SW 1271 (cell line): Measurements from ENCODE around the gene NFS1.
"Not testable (repeated sequence)": the region's sequence is repeated elsewhere in the genome, so short reads cannot be mapped to it uniquely, and the experiment has no call there.

Experiments used
- DNase-seq, 2 experiments: peaks; one replicate each; lab custom pipeline; 2025; lab: John Stamatoyannopoulos, UW

NFS1 gene

GRCh38 chr20:35709259-35709658, 10.1 kb upstream of the NFS1 start:
- DNase-seq: no peak

GRCh38 chr20:35708502-35708901, 9.3 kb upstream of the NFS1 start:
- DNase-seq: no peak

- not testable (repeated sequence) for DNase-seq
These were observed 7.7 kb upstream of the NFS1 start for GRCh38 chr20:35706591-35707529.

- not testable (repeated sequence) for DNase-seq
These were observed 6.7 kb upstream of the NFS1 start for GRCh38 chr20:35705894-35706293.

- DNase-seq: no peak
These were observed 5.5 kb upstream of the NFS1 start for GRCh38 chr20:35704514-35705261.

- no peak for DNase-seq
These were observed 3.9 kb upstream of the NFS1 start for GRCh38 chr20:35702824-35703695.

- no peak for DNase-seq
These were observed 3.1 kb upstream of the NFS1 start for GRCh38 chr20:35702051-35702823.

- no peak for DNase-seq
These were observed 1.5 kb upstream of the NFS1 start for GRCh38 chr20:35700625-35701148.

- no peak for DNase-seq
These were observed 939 bp upstream of the NFS1 start for GRCh38 chr20:35699957-35700624.

GRCh38 chr20:35698298-35699126, 640 bp downstream of the NFS1 start:
- DNase-seq: no peak

GRCh38 chr20:35697696-35698297, 1.4 kb downstream of the NFS1 start:
- no peak for DNase-seq

- DNase-seq: no peak
These were observed 3.2 kb downstream of the NFS1 start for GRCh38 chr20:35695978-35696377.

GRCh38 chr20:35695245-35695749, 3.9 kb downstream of the NFS1 start:
- no peak for DNase-seq

GRCh38 chr20:35690265-35690664, 8.9 kb downstream of the NFS1 start:
- DNase-seq: no peak

GRCh38 chr20:35686872-35687271, 12.3 kb downstream of the NFS1 start:
- DNase-seq: peak in 1 of 2 experiments; percentile 49

GRCh38 chr20:35685368-35685767, 13.8 kb downstream of the NFS1 start:
- not testable (repeated sequence) for DNase-seq

GRCh38 chr20:35681960-35682359, 17.2 kb downstream of the NFS1 start:
- DNase-seq: no peak

- DNase-seq: no peak
These were observed 18.5 kb downstream of the NFS1 start for GRCh38 chr20:35680452-35681183.
